A549 (cell line): ENCODE measurements around the gene DET1. TPM values are rescaled to one million over a fixed set of nuclear protein-coding genes. Genes with fewer than 3 reads are reported as not detected.

Source experiments
- ATAC-seq, 2 experiments: fragments of 200-7000 bp in 1 of 2; fragments of >200 bp in 1 of 2; cut with Nextera tagmentation in 1 of 2; cut with Tn5 transposase in 1 of 2; 3 replicates each; pipeline versions ENCODE4 v1.8.0 to v1.9.1; 2018 to 2020; ENCODE audit warnings: mild to moderate bottlenecking in 1 of 2, moderate library complexity in 1 of 2
- CTCF ChIA-PET: fragments of 300-600 bp; sonication (Branson Sonifier 250); formaldehyde crosslinking; extraction: SDS; loops from one replicate; lab custom pipeline; 2021; ENCODE audit warnings: antibody characterized with exemption, inconsistent platforms; lab: Yijun Ruan, JAX
- POLR2A ChIA-PET: fragments of 350-600 bp; formaldehyde crosslinking; extraction: SDS; loops from one replicate; lab custom pipeline; 2021; ENCODE audit warnings: antibody characterized with exemption, inconsistent platforms; lab: Yijun Ruan, JAX
- DNase-seq, 2 experiments: peaks; one replicate each; pipeline versions ENCODE4 v3.0.0 to v3.0.0-alpha.2; 2011 to 2016; ENCODE audit warnings: low read depth in 1 of 2, low spot score in 1 of 2
- FAIRE-seq: peaks from 2 replicates; lab custom pipeline; 2011; peaks lifted over from hg19 to GRCh38; lab: Jason Lieb, UNC
- H3K27ac ChIP-seq, 2 experiments: fragments of >200 bp; sonication (Bioruptor Twin); formaldehyde crosslinking; 3 replicates each; pipeline ENCODE4 v1.5.1; 2016 to 2017
- H3K4me1 ChIP-seq: fragments of >200 bp; sonication (Bioruptor Twin); formaldehyde crosslinking; 3 replicates; pipeline ENCODE4 v1.6.1; 2016
- H3K4me2 ChIP-seq: fragments of >200 bp; sonication (Bioruptor Twin); formaldehyde crosslinking; 3 replicates; pipeline ENCODE4 v1.6.1; 2016
- H3K4me3 ChIP-seq: fragments of >200 bp; sonication (Bioruptor Twin); formaldehyde crosslinking; 3 replicates; pipeline ENCODE4 v1.5.1; 2016
- H3K9me3 ChIP-seq: fragments of >200 bp; sonication (Bioruptor Twin); formaldehyde crosslinking; 3 replicates; pipeline ENCODE4 v1.6.1; 2016
- CBX2 ChIP-seq: fragments of 200-600 bp; sonication (generic); IDR thresholded peaks from 2 replicates; pipeline ENCODE4 v1.6.1; 2016; ENCODE audit warnings: low read depth, mild to moderate bottlenecking, borderline replicate concordance
- CBX8 ChIP-seq: fragments of 200-600 bp; sonication (generic); IDR thresholded peaks from 2 replicates; pipeline ENCODE4 v1.6.1; 2016
- CEBPB ChIP-seq, 2 experiments: fragments of >200 bp in 1 of 2; sonication (Bioruptor Twin) in 1 of 2; formaldehyde crosslinking in 1 of 2; IDR thresholded peaks; 2 replicates each; pipeline ENCODE4 v1.6.1; 2012 to 2016
- CHD4 ChIP-seq: fragments of 200-600 bp; sonication (generic); IDR thresholded peaks from 2 replicates; pipeline ENCODE4 v1.6.1; 2016; ENCODE audit warnings: antibody characterized with exemption, mild to moderate bottlenecking, borderline replicate concordance
- CTCF ChIP-seq: fragments of >200 bp; sonication (Bioruptor Twin); formaldehyde crosslinking; IDR thresholded peaks from 3 replicates; pipeline ENCODE4 v1.5.1; 2016
- EHMT2 ChIP-seq: fragments of 200-600 bp; sonication (generic); IDR thresholded peaks from 2 replicates; pipeline ENCODE4 v1.6.1; 2016; ENCODE audit warnings: antibody characterized with exemption, low read depth, mild to moderate bottlenecking, moderate library complexity
- ESRRA ChIP-seq: fragments of 150-350 bp; IDR thresholded peaks from 2 replicates; pipeline ENCODE4 v1.6.1; 2014; ENCODE audit warnings: mild to moderate bottlenecking, low read length, borderline replicate concordance
- FOSB ChIP-seq: fragments of 250-450 bp; sonication (Bioruptor Pico); IDR thresholded peaks from 2 replicates; pipeline ENCODE4 v1.5.0; 2020; ENCODE audit warnings: mild to moderate bottlenecking, moderate library complexity
- FOSL2 ChIP-seq, 2 experiments: fragments of 450-650 bp in 1 of 2; fragments of >200 bp in 1 of 2; sonication (Bioruptor Twin) in 1 of 2; formaldehyde crosslinking; IDR thresholded peaks; 2 replicates each; pipeline versions ENCODE4 v1.5.0 to v1.6.1; 2016 to 2020; ENCODE audit warnings: mild to moderate bottlenecking in 1 of 2, moderate library complexity in 1 of 2
- FOXS1 ChIP-seq: fragments of 250-450 bp; sonication (Bioruptor Pico); IDR thresholded peaks from 2 replicates; pipeline ENCODE4 v1.5.0; 2020; ENCODE audit warnings: mild to moderate bottlenecking, moderate library complexity
- HOXB5 ChIP-seq: fragments of 250-450 bp; sonication (Bioruptor Pico); IDR thresholded peaks from 2 replicates; pipeline ENCODE4 v1.5.0; 2020; ENCODE audit warnings: mild to moderate bottlenecking, moderate library complexity
- JUNB ChIP-seq: fragments of >200 bp; sonication (Bioruptor Twin); formaldehyde crosslinking; IDR thresholded peaks from 2 replicates; pipeline ENCODE4 v1.6.1; 2016
- KDM1A ChIP-seq: fragments of 200-600 bp; sonication (generic); IDR thresholded peaks from 2 replicates; pipeline ENCODE4 v1.6.1; 2016; ENCODE audit warnings: low read depth, mild to moderate bottlenecking
- KDM5A ChIP-seq: fragments of 200-600 bp; sonication (generic); IDR thresholded peaks from 2 replicates; pipeline ENCODE4 v1.6.1; 2016; ENCODE audit warnings: antibody characterized with exemption, mild to moderate bottlenecking
- MYC ChIP-seq: IDR thresholded peaks from 2 replicates; pipeline ENCODE4 v1.6.1; 2012; ENCODE audit warnings: mild to moderate bottlenecking, inconsistent platforms, low read length, improper control_type of control experiment, borderline replicate concordance
- NR3C1 ChIP-seq: fragments of >200 bp; sonication (Bioruptor Twin); formaldehyde crosslinking; IDR thresholded peaks from 3 replicates; pipeline ENCODE4 v1.6.1; 2017
- PHF8 ChIP-seq: fragments of 200-600 bp; sonication (generic); IDR thresholded peaks from 2 replicates; pipeline ENCODE4 v1.6.1; 2016; ENCODE audit warnings: low read depth, mild to moderate bottlenecking, antibody characterized with exemption, moderate library complexity, borderline replicate concordance
- RAD21 ChIP-seq, 2 experiments: fragments of >200 bp in 1 of 2; sonication (Bioruptor Twin) in 1 of 2; formaldehyde crosslinking in 1 of 2; IDR thresholded peaks in 1 of 2; conservative IDR thresholded peaks in 1 of 2; 2 replicates in 1 of 2; 3 replicates in 1 of 2; pipeline ENCODE4 v1.6.1; 2012 to 2018; ENCODE audit warnings: inconsistent platforms in 1 of 2
- RFX5 ChIP-seq: fragments of 450-650 bp; IDR thresholded peaks from 2 replicates; pipeline ENCODE4 v1.7.1; 2014; ENCODE audit warnings: antibody characterized with exemption, mild to moderate bottlenecking, moderate library complexity
- RNF2 ChIP-seq: fragments of 200-600 bp; sonication (generic); IDR thresholded peaks from 2 replicates; pipeline ENCODE4 v1.6.1; 2016; ENCODE audit warnings: low read depth, mild to moderate bottlenecking, antibody characterized with exemption, moderate library complexity, borderline replicate concordance
- TP53 ChIP-seq: fragments of 250-450 bp; sonication (Bioruptor Pico); IDR thresholded peaks from 2 replicates; pipeline ENCODE4 v1.5.0; 2021; ENCODE audit warnings: mild to moderate bottlenecking, moderate library complexity
- ZSCAN20 ChIP-seq: fragments of 250-450 bp; sonication (Bioruptor Pico); IDR thresholded peaks from 2 replicates; pipeline ENCODE4 v1.8.0; 2022; ENCODE audit warnings: mild to moderate bottlenecking, moderate library complexity
- WGBS: methylation state at CpG from one replicate; pipeline ENCODE4 v1.1.6; 2017; ENCODE audit errors: missing lambda C conversion rate; 5-methylcytosine and 5-hydroxymethylcytosine counted together
- polyA plus RNA-seq, 4 experiments: library from polyadenylated mRNA; depleted of rRNA in 3 of 4; stranded (reverse); fragments of >200 nt; fragmentation: RNase III in 1 of 4; extraction: RNeasy Plus Mini Kit Qiagen cat#74134 plus additional on column Dnase treatment in 1 of 4; gene quantifications; 2 replicates in 3 of 4; 3 replicates in 1 of 4; pipeline ENCODE4 v1.2.3, GENCODE V29; 2011 to 2017
- TF ChIP-seq, protein P1 (sequence below): fragments of 200-600 bp; sonication (generic); IDR thresholded peaks from 2 replicates; pipeline ENCODE4 v1.6.1; 2016; ENCODE audit warnings: antibody characterized with exemption, mild to moderate bottlenecking, moderate library complexity
- TF ChIP-seq, protein P2 (sequence below): IDR thresholded peaks from 2 replicates; pipeline ENCODE4 v1.6.1; 2012; ENCODE audit warnings: low read depth, borderline replicate concordance

The DET1 gene
- polyA plus RNA-seq, 2 of the 4 experiments (the other 2 are of a cell fraction) = 3.9 to 12.4 TPM

GRCh38 chr15:88467073-88467934 is 79.2 kb downstream of the DET1 start, which contains the start of the genes MRPL46 and MRPS11 (continued):
- TF ChIP-seq PHF8 (peak; percentile 92), CTCF (no peak), TP53 (CRISPR knock-in tag) (0 out of 2 replicates have a peak, but pooled peaks have one; percentile 48), NR3C1 (no peak), RNF2 (no peak), EHMT2 (no peak), ESRRA (no peak), RFX5 (0 out of 2 replicates have a peak, but pooled peaks have one; percentile 28), ZSCAN20 (CRISPR knock-in tag) (no peak), MYC (peak; percentile 64; the same call in 1 of the 2 replicates), RAD21 (conservative IDR thresholded peaks at IDR 0.05 in 1 of 2, IDR thresholded peaks at IDR 0.05 in 1 of 2) (no peak), FOXS1 (CRISPR knock-in tag) (no peak), HOXB5 (CRISPR knock-in tag) (no peak), FOSB (CRISPR knock-in tag) (no peak)
- TF ChIP-seq, protein P1, sequence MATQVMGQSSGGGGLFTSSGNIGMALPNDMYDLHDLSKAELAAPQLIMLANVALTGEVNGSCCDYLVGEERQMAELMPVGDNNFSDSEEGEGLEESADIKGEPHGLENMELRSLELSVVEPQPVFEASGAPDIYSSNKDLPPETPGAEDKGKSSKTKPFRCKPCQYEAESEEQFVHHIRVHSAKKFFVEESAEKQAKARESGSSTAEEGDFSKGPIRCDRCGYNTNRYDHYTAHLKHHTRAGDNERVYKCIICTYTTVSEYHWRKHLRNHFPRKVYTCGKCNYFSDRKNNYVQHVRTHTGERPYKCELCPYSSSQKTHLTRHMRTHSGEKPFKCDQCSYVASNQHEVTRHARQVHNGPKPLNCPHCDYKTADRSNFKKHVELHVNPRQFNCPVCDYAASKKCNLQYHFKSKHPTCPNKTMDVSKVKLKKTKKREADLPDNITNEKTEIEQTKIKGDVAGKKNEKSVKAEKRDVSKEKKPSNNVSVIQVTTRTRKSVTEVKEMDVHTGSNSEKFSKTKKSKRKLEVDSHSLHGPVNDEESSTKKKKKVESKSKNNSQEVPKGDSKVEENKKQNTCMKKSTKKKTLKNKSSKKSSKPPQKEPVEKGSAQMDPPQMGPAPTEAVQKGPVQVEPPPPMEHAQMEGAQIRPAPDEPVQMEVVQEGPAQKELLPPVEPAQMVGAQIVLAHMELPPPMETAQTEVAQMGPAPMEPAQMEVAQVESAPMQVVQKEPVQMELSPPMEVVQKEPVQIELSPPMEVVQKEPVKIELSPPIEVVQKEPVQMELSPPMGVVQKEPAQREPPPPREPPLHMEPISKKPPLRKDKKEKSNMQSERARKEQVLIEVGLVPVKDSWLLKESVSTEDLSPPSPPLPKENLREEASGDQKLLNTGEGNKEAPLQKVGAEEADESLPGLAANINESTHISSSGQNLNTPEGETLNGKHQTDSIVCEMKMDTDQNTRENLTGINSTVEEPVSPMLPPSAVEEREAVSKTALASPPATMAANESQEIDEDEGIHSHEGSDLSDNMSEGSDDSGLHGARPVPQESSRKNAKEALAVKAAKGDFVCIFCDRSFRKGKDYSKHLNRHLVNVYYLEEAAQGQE = no peak
- TF ChIP-seq, protein P2, sequence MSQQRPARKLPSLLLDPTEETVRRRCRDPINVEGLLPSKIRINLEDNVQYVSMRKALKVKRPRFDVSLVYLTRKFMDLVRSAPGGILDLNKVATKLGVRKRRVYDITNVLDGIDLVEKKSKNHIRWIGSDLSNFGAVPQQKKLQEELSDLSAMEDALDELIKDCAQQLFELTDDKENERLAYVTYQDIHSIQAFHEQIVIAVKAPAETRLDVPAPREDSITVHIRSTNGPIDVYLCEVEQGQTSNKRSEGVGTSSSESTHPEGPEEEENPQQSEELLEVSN = peak; percentile 70

DNA sequence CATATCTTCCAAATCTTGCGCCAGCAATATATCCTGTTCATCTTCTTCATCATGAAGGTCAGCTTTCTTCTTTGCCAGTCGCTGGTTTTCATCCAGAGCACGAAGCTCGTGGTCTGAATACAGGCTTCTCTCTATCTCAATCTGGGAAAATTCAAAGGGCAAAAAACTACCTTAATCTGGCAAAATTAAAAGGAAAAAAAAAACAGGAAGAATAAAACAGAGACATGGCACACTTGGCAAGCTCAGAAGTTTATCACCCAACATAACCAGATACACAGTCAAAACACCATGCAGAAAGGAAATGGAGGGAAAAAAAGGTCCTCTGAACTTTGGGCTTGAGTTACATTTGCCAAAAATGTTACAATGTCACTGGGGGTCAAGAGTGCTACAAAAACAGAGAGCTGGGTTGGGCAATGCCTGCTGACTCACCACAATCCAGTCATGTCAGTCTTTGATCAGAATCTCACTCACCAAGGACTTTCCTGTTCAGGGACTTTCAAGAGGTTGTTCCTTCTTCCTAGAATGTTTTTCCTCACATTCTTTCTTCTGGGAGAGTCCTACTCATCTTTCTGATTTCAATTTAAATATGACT is 80.8 kb downstream of the DET1 start:
- ChIA-PET POLR2A (interaction anchor here (2.6 kb wide), 1 partner anchor 10 kb away, joined by 29 read pairs; no protein-coding TSS in a partner anchor), CTCF (interaction anchor here (1.0 to 3.6 kb wide), 4 partner anchors 10 to 37 kb away, joined by 3 to 32 read pairs (median 10); no protein-coding TSS in a partner anchor)
- WGBS = 95% methylated on average over 4 of the region's 4 CpGs
- FAIRE-seq (no peak), ATAC-seq (no peak), DNase-seq (peak in 1 of 2 experiments; percentile 31)
- TF ChIP-seq KDM5A (no peak), FOXS1 (CRISPR knock-in tag) (no peak), FOSL2 (IDR thresholded peaks at IDR 0.05) (no peak), FOSL2 (CRISPR knock-in tag; IDR thresholded peaks at IDR 0.05) (0 out of 2 replicates have a peak, but pooled peaks have one; percentile 18), JUNB (peak; percentile 18; the same call in 1 of the 2 replicates), CHD4 (no peak), KDM1A (no peak), CEBPB (IDR thresholded peaks at IDR 0.05) (peak; percentile 38 to 66; a peak in 3 of 4 replicates), MYC (no peak), CBX2 (no peak), CBX8 (no peak)
- Histone ChIP-seq H3K4me1 (peaks cover 18% of the 10 kb centered on the region), H3K4me3 (peak overlapping the region; percentile 73; the same call in 2 of the 3 replicates), H3K4me2 (peak overlapping the region; percentile 75), H3K27ac (no peak overlapping the region), H3K9me3 (no peaks in the 10 kb centered on the region)
